GM19324 (cell line): ENCODE data around the gene ZNF354C.

Source experiments
- ATAC-seq: cut with Tn5 transposase; IDR thresholded peaks from one replicate; pipeline ENCODE4 v1.9.1; 2021; ENCODE audit warnings: mild to moderate bottlenecking, moderate library complexity; ENCODE audit not compliant: unreplicated experiment, low FRiP score

The ZNF354C gene

GRCh38 chr5:179113143-179113530 lies 53.0 kb downstream of the ZNF354C start:
- ATAC-seq, result no peak

DNA sequence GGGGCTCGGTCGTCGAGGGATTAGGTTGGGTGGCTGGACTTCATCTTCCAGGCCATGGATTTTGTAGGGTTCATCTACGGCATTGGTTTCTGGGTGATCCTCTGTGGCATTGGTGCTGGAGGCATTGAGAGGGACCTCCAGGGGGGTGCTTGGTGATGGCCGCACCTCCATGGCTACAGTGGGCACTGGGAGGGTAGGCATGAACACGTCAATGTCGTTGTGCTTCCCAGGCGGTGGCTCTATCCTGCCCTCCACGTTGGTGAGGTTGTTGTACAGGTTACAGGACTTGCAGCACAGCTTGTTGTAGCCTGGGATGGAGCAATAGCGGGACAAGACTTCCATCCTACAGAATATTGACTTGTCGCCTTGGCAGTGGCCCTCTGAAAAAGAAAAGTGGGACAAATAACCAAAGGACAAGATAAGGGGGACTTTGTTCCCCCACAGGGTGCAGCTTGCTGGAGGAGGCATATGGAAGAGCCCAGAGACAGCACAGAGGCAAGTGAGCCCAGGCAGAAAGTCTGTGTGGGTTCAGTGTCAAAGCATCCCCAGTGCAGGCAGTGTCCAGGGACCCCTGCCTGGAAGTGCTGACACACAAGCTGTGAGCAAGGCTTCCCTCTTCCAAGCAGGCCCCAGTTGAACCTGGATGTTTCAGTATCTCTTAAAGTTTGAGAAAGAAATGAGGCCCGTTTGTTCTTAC lies 53.9 kb downstream of the ZNF354C start:
- no peak for ATAC-seq

GRCh38 chr5:179114756-179115155 lies 54.6 kb downstream of the ZNF354C start:
- no peak for ATAC-seq

DNA sequence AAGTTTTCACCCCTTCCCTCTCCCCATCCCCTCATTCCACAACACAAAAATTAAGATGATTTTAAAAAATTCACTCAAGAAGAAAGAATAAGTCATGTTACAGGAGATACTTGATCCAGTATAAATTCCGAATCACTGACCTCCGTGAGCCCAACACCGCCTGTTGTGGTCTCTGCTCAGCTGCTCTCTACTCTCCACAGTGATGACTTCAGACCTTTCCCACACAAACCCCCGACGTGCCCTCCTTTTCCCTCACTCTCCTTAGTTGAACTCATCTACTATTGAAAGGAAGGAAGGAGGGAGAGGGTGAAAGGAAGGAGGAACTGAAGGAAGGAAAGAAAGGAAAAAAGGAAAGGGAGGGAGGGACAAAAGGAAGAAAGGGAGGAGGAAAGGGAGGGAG lies 55.1 kb downstream of the ZNF354C start:
- no peak for ATAC-seq

GRCh38 chr5:179115845-179116524 lies 55.8 kb downstream of the ZNF354C start:
- ATAC-seq, result no peak

GRCh38 chr5:179118338-179118737 lies 58.2 kb downstream of the ZNF354C start:
- no peak for ATAC-seq

GRCh38 chr5:179118756-179119414 lies 58.7 kb downstream of the ZNF354C start:
- no peak for ATAC-seq

- no peak for ATAC-seq
Observed at GRCh38 chr5:179119415-179120170, 59.4 kb downstream of the ZNF354C start.

DNA sequence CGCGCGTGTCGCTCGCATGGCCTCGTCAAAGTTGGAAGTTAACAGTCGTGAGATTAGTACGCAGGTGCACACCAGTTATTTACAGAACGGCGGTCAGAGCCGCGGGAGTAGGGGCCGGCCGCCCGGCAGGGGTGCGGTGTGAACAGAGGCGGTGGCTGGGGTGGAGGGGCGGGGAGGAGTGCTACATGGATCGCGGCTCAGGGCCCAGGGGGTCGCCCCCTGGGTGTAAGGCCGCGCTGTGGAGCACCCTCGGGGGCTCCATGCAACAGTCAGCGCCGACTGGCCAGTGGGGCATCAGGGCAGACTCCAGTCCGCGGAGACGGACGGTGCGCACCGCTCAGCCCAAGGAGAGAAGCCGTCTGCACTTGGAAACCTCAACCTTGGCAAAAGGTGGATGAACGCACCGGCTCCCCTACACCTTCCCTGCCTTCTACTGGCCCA lies 60.3 kb downstream of the ZNF354C start:
- no peak for ATAC-seq

- ATAC-seq, result no peak
Observed at GRCh38 chr5:179120951-179121666, 60.9 kb downstream of the ZNF354C start.

- no peak for ATAC-seq
Observed at GRCh38 chr5:179121667-179122111, 61.5 kb downstream of the ZNF354C start.

GRCh38 chr5:179122411-179123108 lies 62.4 kb downstream of the ZNF354C start:
- no peak for ATAC-seq

- ATAC-seq, result no peak
Observed at GRCh38 chr5:179123109-179123426, 62.9 kb downstream of the ZNF354C start.

DNA sequence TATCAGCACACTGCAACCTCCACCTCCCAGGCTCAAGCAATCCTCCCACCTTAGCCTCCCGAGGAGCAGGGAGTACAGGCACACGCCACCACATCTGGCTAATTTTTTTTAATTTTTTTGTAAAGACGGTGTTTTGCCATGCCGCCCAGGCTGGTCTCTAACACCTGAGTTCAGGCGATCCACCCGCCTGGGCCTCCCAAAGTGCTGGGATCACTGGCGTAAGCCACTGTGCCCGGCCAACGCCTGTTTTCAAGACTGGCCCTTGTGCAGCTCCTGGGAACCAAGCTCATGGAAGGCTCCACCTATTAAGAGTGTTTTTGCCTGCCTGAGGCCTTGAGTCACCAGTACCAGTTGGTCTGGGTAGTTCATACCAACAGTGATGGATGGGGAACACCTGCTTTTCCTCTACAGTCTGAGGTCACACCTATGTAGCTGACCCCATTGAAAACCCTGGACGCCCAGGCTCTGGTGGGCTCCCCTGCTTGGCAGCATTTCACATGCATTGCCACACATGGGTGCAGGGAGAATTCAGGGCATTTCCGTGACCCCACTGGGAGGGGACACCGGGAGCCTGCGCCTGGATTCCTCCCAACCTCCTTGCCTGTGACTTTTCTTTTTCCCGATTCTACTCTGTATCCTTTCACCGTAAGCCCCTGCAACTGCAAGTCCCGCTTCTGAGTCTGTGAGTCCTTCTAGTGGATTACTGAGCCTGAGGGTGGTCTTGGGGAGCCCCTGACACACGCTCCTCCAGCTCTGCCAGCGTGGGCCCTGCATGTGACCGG lies 63.5 kb downstream of the ZNF354C start:
- no peak for ATAC-seq

- ATAC-seq, result no peak
Observed at GRCh38 chr5:179124273-179124852, 64.2 kb downstream of the ZNF354C start.

DNA sequence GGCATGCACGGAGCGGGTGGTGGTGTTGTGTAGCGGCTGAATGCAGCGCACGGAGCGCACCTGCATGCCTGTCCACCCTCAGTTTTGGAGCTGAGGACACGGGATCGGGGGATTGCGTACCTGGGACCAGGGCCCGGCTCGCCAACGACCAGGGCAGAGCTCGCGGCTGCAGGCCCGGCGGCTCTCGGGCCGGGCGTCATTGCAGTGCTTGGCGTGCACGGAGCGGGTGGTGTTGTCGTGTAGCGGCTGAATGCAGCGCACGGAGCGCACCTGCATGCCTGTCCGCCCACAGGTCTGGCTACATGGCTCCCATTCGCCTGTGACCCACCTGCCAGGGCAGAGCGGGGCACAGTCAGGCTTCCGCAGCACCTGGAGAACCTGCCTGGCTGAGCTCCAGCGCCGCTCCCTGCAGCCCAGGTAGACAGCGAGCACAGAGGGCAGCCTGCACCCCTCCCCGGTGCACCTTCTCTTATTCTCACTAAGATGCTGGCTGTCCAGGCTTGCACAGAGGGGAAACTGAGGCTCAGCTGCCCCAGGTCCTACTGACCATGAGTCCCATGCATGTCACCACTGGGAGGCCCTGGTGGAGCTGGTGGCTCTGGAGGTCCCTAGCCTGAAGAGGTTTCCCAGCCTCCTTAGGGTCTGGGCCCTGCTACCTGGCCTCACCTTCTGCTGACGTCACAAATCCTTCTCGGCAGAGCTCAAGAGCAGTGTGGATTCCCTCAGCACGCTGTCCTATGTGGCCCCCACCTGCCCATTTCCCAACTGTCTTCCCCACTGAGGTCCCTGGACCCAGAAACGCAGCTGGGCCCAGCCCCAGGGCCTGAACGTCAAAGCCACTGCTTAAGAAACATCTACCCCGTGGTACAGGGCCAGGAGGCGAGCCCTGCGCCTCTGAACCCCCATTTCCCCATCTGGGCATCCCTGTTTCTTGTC lies 64.9 kb downstream of the ZNF354C start:
- ATAC-seq, result no peak

GRCh38 chr5:179125789-179126505 lies 65.8 kb downstream of the ZNF354C start:
- no peak for ATAC-seq
